PC-3 (cell line): ENCODE measurements around the gene PMFBP1.

Experiments used
- CTCF ChIP-seq: fragments of 300-600 bp; sonication (generic); conservative IDR thresholded peaks from 2 replicates; pipeline ENCODE4 v1.5.1; 2017; ENCODE audit warnings: antibody characterized with exemption, low read depth, mild to moderate bottlenecking, low read length
- EZH2 ChIP-seq: fragments of 300-600 bp; sonication (generic); IDR thresholded peaks from one replicate; pipeline ENCODE4 v1.6.1; 2017; ENCODE audit warnings: antibody characterized with exemption, mild to moderate bottlenecking, low read length; ENCODE audit not compliant: unreplicated experiment
- EZH2phosphoT487 ChIP-seq: fragments of 300-600 bp; sonication (generic); IDR thresholded peaks from 2 replicates; pipeline ENCODE4 v1.6.1; 2018; ENCODE audit warnings: mild to moderate bottlenecking, antibody characterized with exemption, low read length, borderline replicate concordance

GRCh38 chr16:72197545-72197944 is 25.6 kb upstream of the PMFBP1 start:
- no peak for TF ChIP-seq CTCF
- no peak for TF ChIP-seq EZH2
- TF ChIP-seq EZH2phosphoT487: no peak
